HEK293 (cell line): ENCODE measurements around the gene DNAJB8.

Experiments used
- CTCF ChIP-seq: fragments of 450-650 bp; formaldehyde crosslinking; IDR thresholded peaks from 2 replicates; pipeline ENCODE4 v1.5.1; 2016; ENCODE audit warnings: missing biosample characterization, missing genetic modification characterization
- GFI1B ChIP-seq: fragments of 450-650 bp; formaldehyde crosslinking; IDR thresholded peaks from 2 replicates; pipeline ENCODE4 v1.5.1; 2016; ENCODE audit warnings: missing biosample characterization, missing genetic modification characterization
- GLI4 ChIP-seq: fragments of 450-650 bp; formaldehyde crosslinking; IDR thresholded peaks from 2 replicates; pipeline ENCODE4 v1.5.1; 2016; ENCODE audit warnings: missing biosample characterization, missing genetic modification characterization
- KLF1 ChIP-seq: fragments of 450-650 bp; formaldehyde crosslinking; IDR thresholded peaks from 2 replicates; pipeline ENCODE4 v1.5.1; 2016; ENCODE audit warnings: missing biosample characterization, missing genetic modification characterization
- OSR2 ChIP-seq: fragments of 450-650 bp; formaldehyde crosslinking; IDR thresholded peaks from 2 replicates; pipeline ENCODE4 v1.5.1; 2016; ENCODE audit warnings: missing biosample characterization, missing genetic modification characterization
- PATZ1 ChIP-seq: fragments of 450-650 bp; formaldehyde crosslinking; IDR thresholded peaks from 2 replicates; pipeline ENCODE4 v1.5.1; 2016; ENCODE audit warnings: missing biosample characterization, missing genetic modification characterization
- PBX3 ChIP-seq: sonication (generic); formaldehyde crosslinking; IDR thresholded peaks from 2 replicates; pipeline ENCODE4 v1.8.1; 2022; ENCODE audit warnings: mild to moderate bottlenecking, moderate library complexity, missing genetic modification reagents
- PRDM2 ChIP-seq: fragments of 450-650 bp; formaldehyde crosslinking; IDR thresholded peaks from 2 replicates; pipeline ENCODE4 v1.5.1; 2016; ENCODE audit warnings: missing biosample characterization, missing genetic modification characterization, borderline replicate concordance
- SCRT2 ChIP-seq: fragments of 450-650 bp; formaldehyde crosslinking; IDR thresholded peaks from 2 replicates; pipeline ENCODE4 v1.5.1; 2016; ENCODE audit warnings: missing biosample characterization, missing genetic modification characterization
- SP2 ChIP-seq: fragments of 450-650 bp; formaldehyde crosslinking; IDR thresholded peaks from 2 replicates; pipeline ENCODE4 v1.5.1; 2016; ENCODE audit warnings: missing biosample characterization, missing genetic modification characterization
- TRIM28 ChIP-seq: IDR thresholded peaks from 2 replicates; pipeline ENCODE4 v1.6.1; 2011; ENCODE audit warnings: low read length, control low read depth, borderline replicate concordance
- ZBTB1 ChIP-seq: fragments of 450-650 bp; formaldehyde crosslinking; IDR thresholded peaks from 2 replicates; pipeline ENCODE4 v1.5.1; 2016; ENCODE audit warnings: missing biosample characterization, missing genetic modification characterization
- ZBTB20 ChIP-seq: fragments of 450-650 bp; formaldehyde crosslinking; IDR thresholded peaks from 2 replicates; pipeline ENCODE4 v1.5.1; 2016; ENCODE audit warnings: missing biosample characterization, missing genetic modification characterization
- ZNF114 ChIP-seq: fragments of 450-650 bp; formaldehyde crosslinking; IDR thresholded peaks from 2 replicates; pipeline ENCODE4 v1.5.0; 2017; ENCODE audit warnings: missing biosample characterization, missing genetic modification characterization
- ZNF155 ChIP-seq: fragments of 450-650 bp; formaldehyde crosslinking; IDR thresholded peaks from 2 replicates; pipeline ENCODE4 v1.5.1; 2016; ENCODE audit warnings: missing biosample characterization, missing genetic modification characterization
- ZNF391 ChIP-seq: fragments of 450-650 bp; formaldehyde crosslinking; IDR thresholded peaks from 2 replicates; pipeline ENCODE4 v1.5.1; 2016; ENCODE audit warnings: low read depth, missing biosample characterization, missing genetic modification characterization, borderline replicate concordance
- ZNF501 ChIP-seq: fragments of 450-650 bp; formaldehyde crosslinking; IDR thresholded peaks from 2 replicates; pipeline ENCODE4 v1.5.1; 2016; ENCODE audit warnings: missing biosample characterization, missing genetic modification characterization
- ZNF510 ChIP-seq: fragments of 450-650 bp; formaldehyde crosslinking; IDR thresholded peaks from 2 replicates; pipeline ENCODE4 v1.5.1; 2018; ENCODE audit warnings: mild to moderate bottlenecking, missing genetic modification characterization, missing biosample characterization; ENCODE audit not compliant: insufficient replicate concordance
- ZNF600 ChIP-seq: fragments of 450-650 bp; formaldehyde crosslinking; IDR thresholded peaks from 2 replicates; pipeline ENCODE4 v1.5.1; 2016; ENCODE audit warnings: missing biosample characterization, missing genetic modification characterization
- ZNF624 ChIP-seq: fragments of 450-650 bp; formaldehyde crosslinking; IDR thresholded peaks from 2 replicates; pipeline ENCODE4 v1.5.1; 2017; ENCODE audit warnings: missing biosample characterization, missing genetic modification characterization
- ZNF645 ChIP-seq: fragments of 450-650 bp; formaldehyde crosslinking; IDR thresholded peaks from 2 replicates; pipeline ENCODE4; 2016; ENCODE audit warnings: missing biosample characterization, missing genetic modification characterization
- ZNF654 ChIP-seq: fragments of 450-650 bp; formaldehyde crosslinking; IDR thresholded peaks from 2 replicates; pipeline ENCODE4 v1.5.1; 2016; ENCODE audit warnings: low read depth, missing biosample characterization, missing genetic modification characterization
- ZNF660 ChIP-seq: fragments of 450-650 bp; IDR thresholded peaks from 2 replicates; pipeline ENCODE4 v1.5.1; 2018; ENCODE audit warnings: missing biosample characterization, mild to moderate bottlenecking, missing genetic modification characterization
- ZNF747 ChIP-seq: fragments of 450-650 bp; formaldehyde crosslinking; IDR thresholded peaks from 2 replicates; pipeline ENCODE4 v1.5.1; 2016; ENCODE audit warnings: missing biosample characterization, missing genetic modification characterization
- ZNF791 ChIP-seq: fragments of 450-650 bp; formaldehyde crosslinking; IDR thresholded peaks from 2 replicates; pipeline ENCODE4 v1.5.1; 2016; ENCODE audit warnings: missing biosample characterization, missing genetic modification characterization
- ZXDB ChIP-seq: fragments of 450-650 bp; formaldehyde crosslinking; IDR thresholded peaks from 2 replicates; pipeline ENCODE4 v1.5.1; 2016; ENCODE audit warnings: missing biosample characterization, missing genetic modification characterization

The DNAJB8 gene

GRCh38 chr3:128489927-128490649 is 23.4 kb upstream of the DNAJB8 start (continued):
- TF ChIP-seq GLI4 (tag by site-specific recombination) (no peak), ZNF747 (no peak), SP2 (tag by site-specific recombination) (no peak), GFI1B (tag by site-specific recombination) (no peak), ZBTB20 (tag by site-specific recombination) (peak; percentile 42; the same call in 1 of the 2 replicates), ZNF791 (tag by site-specific recombination) (no peak), ZNF645 (no peak), ZNF624 (peak; percentile 94), ZBTB1 (no peak), TRIM28 (no peak), ZNF391 (no peak), ZNF654 (tag by site-specific recombination) (no peak), CTCF (tag by site-specific recombination) (peak; percentile 51), PBX3 (no peak), PATZ1 (peak; percentile 24; the same call in 1 of the 2 replicates), KLF1 (no peak), ZNF155 (tag by site-specific recombination) (no peak), ZNF660 (tag by site-specific recombination) (no peak), ZNF600 (peak; percentile 75), OSR2 (no peak), ZNF501 (tag by site-specific recombination) (no peak), ZXDB (tag by site-specific recombination) (no peak), ZNF114 (tag by site-specific recombination) (no peak), PRDM2 (tag by site-specific recombination) (no peak), ZNF510 (tag by site-specific recombination) (no peak), SCRT2 (tag by site-specific recombination) (no peak)
